CD14-positive monocyte (primary cell): ENCODE results near the gene SBK2. TPM values are rescaled to one million over a fixed set of nuclear protein-coding genes. Genes with fewer than 3 reads are reported as not detected.

Source experiments
- DNase-seq, 3 donors: peaks; one replicate each; pipeline ENCODE4 v3.0.0-alpha.2; 2011 to 2022
- H2AFZ ChIP-seq: 2 replicates; pipeline ENCODE4 v1.6.0; 2012; ENCODE audit warnings: mild to moderate bottlenecking, low read depth, low read length, inconsistent platforms; ENCODE audit not compliant: insufficient read depth, poor library complexity, severe bottlenecking
- H3K27ac ChIP-seq, 2 donors: 1 replicate in 1 of 2; 2 replicates in 1 of 2; pipeline ENCODE4 v1.5.1; 2012 to 2013; ENCODE audit warnings: low read length in 2 of 2, control low read depth in 1 of 2, inconsistent platforms in 1 of 2, low read depth in 1 of 2, mild to moderate bottlenecking in 1 of 2
- H3K27me3 ChIP-seq, 2 donors: one replicate each; pipeline versions ENCODE4 v1.6.0 to v1.6.1; 2011 to 2013; ENCODE audit warnings: low read length in 2 of 2; ENCODE audit not compliant: control insufficient read depth in 2 of 2, insufficient read depth in 2 of 2
- H3K36me3 ChIP-seq, 2 donors: replicated peaks in 1 of 2; 1 replicate in 1 of 2; 2 replicates in 1 of 2; pipeline versions ENCODE4 v1.5.1 to v1.6.1; 2012 to 2013; ENCODE audit warnings: low read length in 2 of 2, control low read depth in 1 of 2, inconsistent platforms in 1 of 2, mild to moderate bottlenecking in 1 of 2; ENCODE audit not compliant: insufficient read depth in 2 of 2, control insufficient read depth in 1 of 2
- H3K4me1 ChIP-seq, 2 donors: 1 replicate in 1 of 2; 2 replicates in 1 of 2; pipeline versions ENCODE4 v1.5.1 to v1.6.1; 2012 to 2013; ENCODE audit warnings: low read length in 2 of 2, control low read depth in 1 of 2, inconsistent platforms in 1 of 2, mild to moderate bottlenecking in 1 of 2, moderate library complexity in 1 of 2; ENCODE audit not compliant: insufficient read depth in 2 of 2, control insufficient read depth in 1 of 2
- H3K4me2 ChIP-seq: replicated peaks from 2 replicates; pipeline ENCODE3; 2012; ENCODE audit warnings: low read length, moderate library complexity, mild to moderate bottlenecking; ENCODE audit not compliant: poor library complexity, severe bottlenecking; ENCODE audit errors: extremely low read depth
- H3K4me3 ChIP-seq, 3 experiments: fragments of 200-600 bp in 1 of 3; sonication (generic) in 1 of 3; replicated peaks in 1 of 3; 1 replicate in 2 of 3; 2 replicates in 1 of 3; pipeline ENCODE4 v1.5.1; 2011 to 2013; ENCODE audit warnings: low read length in 3 of 3, mild to moderate bottlenecking in 3 of 3, control low read depth in 2 of 3, low read depth in 2 of 3, inconsistent platforms in 1 of 3, moderate library complexity in 1 of 3
- H3K79me2 ChIP-seq: 2 replicates; pipeline ENCODE4 v1.6.0; 2012; ENCODE audit warnings: mild to moderate bottlenecking, control low read depth, inconsistent platforms, low read length, moderate library complexity; ENCODE audit not compliant: insufficient read depth
- H3K9ac ChIP-seq: 2 replicates; pipeline ENCODE4 v1.6.0; 2017; ENCODE audit warnings: low read length, mild to moderate bottlenecking; ENCODE audit not compliant: insufficient read depth, poor library complexity, severe bottlenecking
- H3K9me3 ChIP-seq, 2 donors: replicated peaks in 1 of 2; 1 replicate in 1 of 2; 2 replicates in 1 of 2; pipeline versions ENCODE4 v1.5.1 to v1.6.1; 2012 to 2013; ENCODE audit warnings: low read length in 2 of 2, control low read depth in 1 of 2; ENCODE audit not compliant: control insufficient read depth in 1 of 2, insufficient read depth in 1 of 2
- H4K20me1 ChIP-seq: 2 replicates; pipeline ENCODE4 v1.6.0; 2012; ENCODE audit warnings: mild to moderate bottlenecking, low read length, control low read depth, moderate library complexity; ENCODE audit not compliant: insufficient read depth
- H3K27ac Mint-ChIP-seq, 7 donors: one replicate each; pipeline ENCODE4 v1.8.0; 2020; ENCODE audit warnings: mild to moderate bottlenecking in 7 of 7, mixed read lengths in 7 of 7, moderate library complexity in 6 of 7, inconsistent platforms in 2 of 7
- H3K27me3 Mint-ChIP-seq, 3 donors: one replicate each; pipeline ENCODE4 v1.8.0; 2021 to 2022; ENCODE audit warnings: low read depth in 3 of 3, mild to moderate bottlenecking in 3 of 3, mixed read lengths in 3 of 3, moderate library complexity in 3 of 3, inconsistent platforms in 1 of 3
- H3K36me3 Mint-ChIP-seq, 2 donors: one replicate each; pipeline ENCODE4 v1.8.0; 2020; ENCODE audit warnings: mixed read lengths in 2 of 2, inconsistent platforms in 1 of 2, mild to moderate bottlenecking in 1 of 2
- H3K4me1 Mint-ChIP-seq: one replicate; pipeline ENCODE4 v1.8.0; 2020; ENCODE audit warnings: mild to moderate bottlenecking, mixed read lengths
- H3K4me3 Mint-ChIP-seq, 2 donors: one replicate each; pipeline ENCODE4 v1.8.0; 2020; ENCODE audit warnings: mild to moderate bottlenecking in 2 of 2, mixed read lengths in 2 of 2, moderate library complexity in 1 of 2
- H3K9me3 Mint-ChIP-seq, 7 donors: one replicate each; pipeline ENCODE4 v1.8.0; 2020 to 2022; ENCODE audit warnings: mixed read lengths in 7 of 7, mild to moderate bottlenecking in 6 of 7, moderate library complexity in 6 of 7, inconsistent platforms in 2 of 7
- CTCF ChIP-seq: fragments of 200-600 bp; IDR thresholded peaks from one replicate; pipeline ENCODE4 v1.8.0; 2022; ENCODE audit warnings: antibody characterized with exemption, mild to moderate bottlenecking
- WGBS: methylation state at CpG from one replicate; pipeline ENCODE4 v1.1.5; 2013; ENCODE audit warnings: missing lambda C conversion rate; ENCODE audit not compliant: insufficient coverage; 5-methylcytosine and 5-hydroxymethylcytosine counted together
- intact Hi-C, 2 donors: fragments of 100-400 bp; cut with micrococcal nuclease; formaldehyde crosslinking; loops; one replicate each; pipeline versions ENCODE4 v1.15.0 to v1.15.1; 2023
- polyA plus RNA-seq, 3 donors: library from polyadenylated mRNA; depleted of rRNA in 1 of 3; unstranded in 2 of 3; stranded (reverse) in 1 of 3; fragments of 300-500 nt in 2 of 3; fragments of >200 nt in 1 of 3; fragmentation: Illumina TruSeq in 2 of 3; gene quantifications; 1 replicate in 2 of 3; 2 replicates in 1 of 3; pipeline ENCODE4 v1.2.3, GENCODE V29; 2012 to 2021

Gene SBK2
- polyA plus RNA-seq, 3 donors: not detected

GRCh38 chr19:55578761-55579747 is 42.1 kb upstream of the SBK2 start:
- intact Hi-C loops: no loop called here
- Mint-ChIP-seq H3K27me3 (peaks cover 0 to 2% (median 0%) of the 10 kb centered on the region in 3 donors), H3K4me1 (peaks cover 20% of the 10 kb centered on the region), H3K36me3 (peaks cover 0 to 10% of the 10 kb centered on the region in 2 donors), H3K27ac (peak overlapping the region in 3 of 7 donors; percentile 58 to 64 (median 61)), H3K4me3 (peak overlapping the region; percentile 82 to 88), H3K9me3 (peaks cover 0 to 4% (median 0%) of the 10 kb centered on the region in 7 donors)
- DNase-seq: no peak
- Histone ChIP-seq H3K27ac (peak overlapping the region in 1 of 2 donors; percentile 66), H3K79me2 (no peaks in the 10 kb centered on the region), H3K27me3 (no peaks in the 10 kb centered on the region), H3K9ac (peak overlapping the region; percentile 75), H3K4me1 (peaks cover 17 to 23% of the 10 kb centered on the region in 2 donors), H3K36me3 (peaks cover 0 to 2% of the 10 kb centered on the region in 2 donors), H3K9me3 (no peaks in the 10 kb centered on the region), H2AFZ (no peak overlapping the region), H4K20me1 (no peaks in the 10 kb centered on the region), H3K4me3 (peak overlapping the region in 1 of 3 experiments; percentile 79), H3K4me2 (peak overlapping the region; percentile 77)
- TF ChIP-seq CTCF: no peak
- WGBS: 96% methylated on average over 90 of the region's 90 CpGs

DNA sequence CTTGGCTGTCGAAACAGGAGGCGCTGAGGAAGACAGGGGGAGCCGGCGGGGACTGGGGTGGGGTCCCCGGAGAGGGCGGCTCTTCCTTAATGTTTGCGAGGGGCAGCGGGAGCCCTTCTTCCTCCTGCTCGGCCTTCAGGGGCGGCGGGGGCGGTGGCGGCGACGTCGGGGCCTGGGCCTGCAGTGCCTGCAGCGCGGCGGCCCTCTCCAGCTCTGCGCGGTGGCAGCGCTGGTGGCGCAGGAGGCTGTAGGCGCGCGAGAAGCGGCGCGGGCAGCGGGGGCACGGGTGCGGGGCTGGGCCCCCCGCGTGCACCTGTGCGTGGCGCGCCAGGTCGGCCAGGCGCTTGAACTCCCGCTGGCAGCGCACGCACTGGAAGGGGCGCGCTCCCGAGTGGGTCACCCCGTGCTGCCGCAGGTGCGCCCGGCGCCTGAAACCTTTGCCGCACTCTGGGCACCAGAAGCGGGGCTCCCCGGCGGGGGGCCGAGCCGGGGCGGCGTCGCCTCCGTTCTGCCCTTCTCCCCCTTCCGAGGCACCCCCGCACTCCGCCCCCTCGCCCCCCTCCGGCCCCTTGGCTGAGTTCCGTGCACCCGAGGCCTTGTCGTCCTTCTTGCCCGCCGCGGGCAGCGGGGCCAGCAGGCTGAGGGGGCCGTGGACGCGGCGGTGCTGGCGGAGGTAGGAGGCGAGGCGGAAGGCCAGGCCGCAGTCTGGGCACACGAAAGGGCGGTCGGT is 41.3 kb upstream of the SBK2 start:
- no peak for TF ChIP-seq CTCF
- H3K79me2 ChIP-seq: no peaks in the 10 kb centered on the region
- H3K27me3 ChIP-seq: no peaks in the 10 kb centered on the region
- no peak overlapping the region for H3K9ac ChIP-seq
- H3K4me3 ChIP-seq: no peak overlapping the region
- Mint-ChIP-seq H3K9me3 (peaks cover 0 to 4% (median 0%) of the 10 kb centered on the region in 7 donors), H3K27me3 (peaks cover 0 to 3% (median 0%) of the 10 kb centered on the region in 3 donors), H3K4me3 (no peak overlapping the region), H3K36me3 (peaks cover 0 to 10% of the 10 kb centered on the region in 2 donors), H3K27ac (no peak overlapping the region), H3K4me1 (peaks cover 20% of the 10 kb centered on the region)
- no peak overlapping the region for H3K27ac ChIP-seq
- WGBS: 97% methylated on average over 78 of the region's 83 CpGs
- DNase-seq: no peak
- H4K20me1 ChIP-seq: no peaks in the 10 kb centered on the region
- no peak overlapping the region for H3K4me2 ChIP-seq
- no peaks in the 10 kb centered on the region for H3K9me3 ChIP-seq
- peaks cover 17 to 23% of the 10 kb centered on the region in 2 donors for H3K4me1 ChIP-seq
- intact Hi-C loops: no loop called here
- peaks cover 0 to 2% of the 10 kb centered on the region in 2 donors for H3K36me3 ChIP-seq
- no peak overlapping the region for H2AFZ ChIP-seq
